Liver (tissue), 3 donors: ENCODE results near the gene AEBP1.
"Not testable (repeated sequence)": the region's sequence is repeated elsewhere in the genome, so short reads cannot be mapped to it uniquely, and the experiment has no call there.

Experiments used
- EGR1 ChIP-seq, 2 donors: IDR thresholded peaks; 2 replicates each; pipeline ENCODE4 v1.6.1; 2016 to 2018; ENCODE audit warnings: antibody characterized with exemption in 2 of 2, low read depth in 2 of 2
- FOXA1 ChIP-seq: IDR thresholded peaks from 2 replicates; pipeline ENCODE4 v1.6.1; 2016; ENCODE audit warnings: antibody characterized with exemption
- GABPA ChIP-seq, 2 donors: IDR thresholded peaks in 1 of 2; conservative IDR thresholded peaks in 1 of 2; 2 replicates each; pipeline ENCODE4 v1.6.1; 2016; ENCODE audit warnings: antibody characterized with exemption in 2 of 2, mild to moderate bottlenecking in 1 of 2, moderate library complexity in 1 of 2
- HNF4A ChIP-seq, 2 donors: conservative IDR thresholded peaks; 2 replicates each; pipeline ENCODE4 v1.6.1; 2016; ENCODE audit warnings: antibody characterized with exemption in 2 of 2, mild to moderate bottlenecking in 2 of 2
- JUND ChIP-seq, 2 donors: IDR thresholded peaks; 2 replicates each; pipeline ENCODE4 v1.6.1; 2016; ENCODE audit warnings: antibody characterized with exemption in 2 of 2
- RAD21 ChIP-seq, 2 donors: IDR thresholded peaks; 2 replicates each; pipeline ENCODE4 v1.6.1; 2016; ENCODE audit warnings: antibody characterized with exemption in 2 of 2, mild to moderate bottlenecking in 2 of 2
- SP1 ChIP-seq: IDR thresholded peaks from 2 replicates; pipeline ENCODE4 v1.6.1; 2018; ENCODE audit warnings: antibody characterized with exemption, mild to moderate bottlenecking
- TAF1 ChIP-seq: conservative IDR thresholded peaks from 2 replicates; pipeline ENCODE4 v1.6.1; 2016; ENCODE audit warnings: antibody characterized with exemption, mild to moderate bottlenecking
- YY1 ChIP-seq: IDR thresholded peaks from 2 replicates; pipeline ENCODE4 v1.6.1; 2016; ENCODE audit warnings: antibody characterized with exemption, mild to moderate bottlenecking
- TF ChIP-seq, protein P1 (sequence below): fragments of 150-350 bp; IDR thresholded peaks from 2 replicates; pipeline ENCODE4 v1.5.1; 2017; ENCODE audit warnings: improper control_type of control experiment, low read depth, low read length; ENCODE audit not compliant: missing input control
- TF ChIP-seq, protein P2 (sequence below): IDR thresholded peaks from 2 replicates; pipeline ENCODE4 v1.6.1; 2016; ENCODE audit warnings: antibody characterized with exemption, mild to moderate bottlenecking
- TF ChIP-seq, protein P3 (sequence below): IDR thresholded peaks from 2 replicates; pipeline ENCODE4 v1.6.1; 2016; ENCODE audit warnings: antibody characterized with exemption
- TF ChIP-seq, protein P4 (sequence below): IDR thresholded peaks from 2 replicates; pipeline ENCODE4 v1.6.1; 2016; ENCODE audit warnings: antibody characterized with exemption
- TF ChIP-seq, protein P5 (sequence below): IDR thresholded peaks from 2 replicates; pipeline ENCODE4 v1.6.1; 2016; ENCODE audit warnings: antibody characterized with exemption
- donor health status: healthy.
- donor health status: healthy.

DNA sequence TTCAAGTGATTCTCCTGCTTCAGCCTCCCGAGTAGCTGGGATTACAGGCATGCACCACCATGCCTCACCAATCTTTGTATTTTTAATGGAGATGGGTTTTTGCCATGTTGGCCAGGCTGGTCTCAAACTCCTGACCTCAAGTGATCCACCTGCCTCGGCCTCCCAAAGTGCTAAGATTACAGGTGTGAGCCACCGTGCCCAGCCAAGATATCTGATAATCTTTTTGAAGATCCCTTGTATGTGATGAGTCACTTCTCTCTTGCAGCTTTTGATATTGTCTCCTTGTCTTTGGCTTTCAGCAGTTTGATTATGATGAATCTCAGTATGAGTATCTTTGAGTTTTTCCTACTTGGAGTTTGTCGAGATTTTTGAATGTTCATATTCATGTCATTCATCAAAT lies 22.4 kb downstream of the AEBP1 start:
- TF ChIP-seq, protein P1, sequence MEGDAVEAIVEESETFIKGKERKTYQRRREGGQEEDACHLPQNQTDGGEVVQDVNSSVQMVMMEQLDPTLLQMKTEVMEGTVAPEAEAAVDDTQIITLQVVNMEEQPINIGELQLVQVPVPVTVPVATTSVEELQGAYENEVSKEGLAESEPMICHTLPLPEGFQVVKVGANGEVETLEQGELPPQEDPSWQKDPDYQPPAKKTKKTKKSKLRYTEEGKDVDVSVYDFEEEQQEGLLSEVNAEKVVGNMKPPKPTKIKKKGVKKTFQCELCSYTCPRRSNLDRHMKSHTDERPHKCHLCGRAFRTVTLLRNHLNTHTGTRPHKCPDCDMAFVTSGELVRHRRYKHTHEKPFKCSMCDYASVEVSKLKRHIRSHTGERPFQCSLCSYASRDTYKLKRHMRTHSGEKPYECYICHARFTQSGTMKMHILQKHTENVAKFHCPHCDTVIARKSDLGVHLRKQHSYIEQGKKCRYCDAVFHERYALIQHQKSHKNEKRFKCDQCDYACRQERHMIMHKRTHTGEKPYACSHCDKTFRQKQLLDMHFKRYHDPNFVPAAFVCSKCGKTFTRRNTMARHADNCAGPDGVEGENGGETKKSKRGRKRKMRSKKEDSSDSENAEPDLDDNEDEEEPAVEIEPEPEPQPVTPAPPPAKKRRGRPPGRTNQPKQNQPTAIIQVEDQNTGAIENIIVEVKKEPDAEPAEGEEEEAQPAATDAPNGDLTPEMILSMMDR, result not testable (repeated sequence)
- TF ChIP-seq GABPA (IDR thresholded peaks at IDR 0.05 in 1 of 2, conservative IDR thresholded peaks at IDR 0.05 in 1 of 2); JUND (IDR thresholded peaks at IDR 0.05); RAD21 (IDR thresholded peaks at IDR 0.05); YY1; EGR1 (IDR thresholded peaks at IDR 0.05; ENCODE audit: low read depth in 2 of 2); SP1; HNF4A (conservative IDR thresholded peaks at IDR 0.05); TAF1; FOXA1: not testable (repeated sequence)
- TF ChIP-seq, protein P2, sequence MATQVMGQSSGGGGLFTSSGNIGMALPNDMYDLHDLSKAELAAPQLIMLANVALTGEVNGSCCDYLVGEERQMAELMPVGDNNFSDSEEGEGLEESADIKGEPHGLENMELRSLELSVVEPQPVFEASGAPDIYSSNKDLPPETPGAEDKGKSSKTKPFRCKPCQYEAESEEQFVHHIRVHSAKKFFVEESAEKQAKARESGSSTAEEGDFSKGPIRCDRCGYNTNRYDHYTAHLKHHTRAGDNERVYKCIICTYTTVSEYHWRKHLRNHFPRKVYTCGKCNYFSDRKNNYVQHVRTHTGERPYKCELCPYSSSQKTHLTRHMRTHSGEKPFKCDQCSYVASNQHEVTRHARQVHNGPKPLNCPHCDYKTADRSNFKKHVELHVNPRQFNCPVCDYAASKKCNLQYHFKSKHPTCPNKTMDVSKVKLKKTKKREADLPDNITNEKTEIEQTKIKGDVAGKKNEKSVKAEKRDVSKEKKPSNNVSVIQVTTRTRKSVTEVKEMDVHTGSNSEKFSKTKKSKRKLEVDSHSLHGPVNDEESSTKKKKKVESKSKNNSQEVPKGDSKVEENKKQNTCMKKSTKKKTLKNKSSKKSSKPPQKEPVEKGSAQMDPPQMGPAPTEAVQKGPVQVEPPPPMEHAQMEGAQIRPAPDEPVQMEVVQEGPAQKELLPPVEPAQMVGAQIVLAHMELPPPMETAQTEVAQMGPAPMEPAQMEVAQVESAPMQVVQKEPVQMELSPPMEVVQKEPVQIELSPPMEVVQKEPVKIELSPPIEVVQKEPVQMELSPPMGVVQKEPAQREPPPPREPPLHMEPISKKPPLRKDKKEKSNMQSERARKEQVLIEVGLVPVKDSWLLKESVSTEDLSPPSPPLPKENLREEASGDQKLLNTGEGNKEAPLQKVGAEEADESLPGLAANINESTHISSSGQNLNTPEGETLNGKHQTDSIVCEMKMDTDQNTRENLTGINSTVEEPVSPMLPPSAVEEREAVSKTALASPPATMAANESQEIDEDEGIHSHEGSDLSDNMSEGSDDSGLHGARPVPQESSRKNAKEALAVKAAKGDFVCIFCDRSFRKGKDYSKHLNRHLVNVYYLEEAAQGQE, result not testable (repeated sequence)
- TF ChIP-seq, protein P3, sequence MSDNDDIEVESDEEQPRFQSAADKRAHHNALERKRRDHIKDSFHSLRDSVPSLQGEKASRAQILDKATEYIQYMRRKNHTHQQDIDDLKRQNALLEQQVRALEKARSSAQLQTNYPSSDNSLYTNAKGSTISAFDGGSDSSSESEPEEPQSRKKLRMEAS, result not testable (repeated sequence)
- TF ChIP-seq, protein P4, sequence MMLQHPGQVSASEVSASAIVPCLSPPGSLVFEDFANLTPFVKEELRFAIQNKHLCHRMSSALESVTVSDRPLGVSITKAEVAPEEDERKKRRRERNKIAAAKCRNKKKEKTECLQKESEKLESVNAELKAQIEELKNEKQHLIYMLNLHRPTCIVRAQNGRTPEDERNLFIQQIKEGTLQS, result not testable (repeated sequence)
- TF ChIP-seq, protein P5, sequence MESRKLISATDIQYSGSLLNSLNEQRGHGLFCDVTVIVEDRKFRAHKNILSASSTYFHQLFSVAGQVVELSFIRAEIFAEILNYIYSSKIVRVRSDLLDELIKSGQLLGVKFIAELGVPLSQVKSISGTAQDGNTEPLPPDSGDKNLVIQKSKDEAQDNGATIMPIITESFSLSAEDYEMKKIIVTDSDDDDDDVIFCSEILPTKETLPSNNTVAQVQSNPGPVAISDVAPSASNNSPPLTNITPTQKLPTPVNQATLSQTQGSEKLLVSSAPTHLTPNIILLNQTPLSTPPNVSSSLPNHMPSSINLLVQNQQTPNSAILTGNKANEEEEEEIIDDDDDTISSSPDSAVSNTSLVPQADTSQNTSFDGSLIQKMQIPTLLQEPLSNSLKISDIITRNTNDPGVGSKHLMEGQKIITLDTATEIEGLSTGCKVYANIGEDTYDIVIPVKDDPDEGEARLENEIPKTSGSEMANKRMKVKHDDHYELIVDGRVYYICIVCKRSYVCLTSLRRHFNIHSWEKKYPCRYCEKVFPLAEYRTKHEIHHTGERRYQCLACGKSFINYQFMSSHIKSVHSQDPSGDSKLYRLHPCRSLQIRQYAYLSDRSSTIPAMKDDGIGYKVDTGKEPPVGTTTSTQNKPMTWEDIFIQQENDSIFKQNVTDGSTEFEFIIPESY, result not testable (repeated sequence)
